Activated B cell treated with CpG ODN at 0.5 μM for 24 hours (primary cell): ENCODE data around the gene SNX30. TPM values are rescaled to one million over a fixed set of nuclear protein-coding genes. Genes with fewer than 3 reads are reported as not detected.

ENCODE experiments used
- ATAC-seq: fragments of 200-7000 bp; cut with Tn5 transposase; one replicate; pipeline ENCODE4 v1.10.0; 2021; ENCODE audit warnings: low read depth, mild to moderate bottlenecking, moderate library complexity
- CTCF ChIA-PET: fragments of 350-600 bp; sonication (Branson Sonifier 250); formaldehyde crosslinking; loops from one replicate; lab custom pipeline; 2021; ENCODE audit warnings: antibody characterized with exemption; lab: Charles Lee
- POLR2A ChIA-PET: fragments of 350-600 bp; sonication (Branson Sonifier 250); formaldehyde crosslinking; loops from one replicate; lab custom pipeline; 2021; ENCODE audit warnings: antibody characterized with exemption; lab: Charles Lee
- DNase-seq: peaks from one replicate; pipeline ENCODE4 v3.0.0; 2022
- H3K27ac Mint-ChIP-seq: one replicate; pipeline ENCODE4 v1.8.0; 2020; ENCODE audit warnings: mixed read lengths
- H3K27me3 Mint-ChIP-seq: one replicate; pipeline ENCODE4 v1.8.0; 2021; ENCODE audit warnings: mixed read lengths
- H3K36me3 Mint-ChIP-seq: one replicate; pipeline ENCODE4 v1.8.0; 2021; ENCODE audit warnings: low read depth, mixed read lengths
- H3K4me1 Mint-ChIP-seq: one replicate; pipeline ENCODE4 v1.8.0; 2021; ENCODE audit warnings: mixed read lengths
- H3K4me3 Mint-ChIP-seq: one replicate; pipeline ENCODE4 v1.8.0; 2020; ENCODE audit warnings: mild to moderate bottlenecking, mixed read lengths
- H3K9me3 Mint-ChIP-seq: one replicate; pipeline ENCODE4 v1.8.0; 2020; ENCODE audit warnings: mixed read lengths
- intact Hi-C: fragments of 100-400 bp; cut with micrococcal nuclease; formaldehyde crosslinking; loops from one replicate; pipeline ENCODE4 v1.15.1; 2024
- total RNA-seq: library from RNA; stranded (reverse); gene quantifications from 2 replicates; pipeline ENCODE4 v1.2.3, GENCODE V29; 2022
- TF ChIP-seq, protein P1 (sequence below): fragments of 200-600 bp; IDR thresholded peaks from one replicate; pipeline ENCODE4 v1.8.0; 2022; ENCODE audit warnings: antibody characterized with exemption, mild to moderate bottlenecking

SNX30 gene
- total RNA-seq, 1 donor from 2014 or later = 6.5 TPM

- ChIA-PET CTCF (no interaction called here), POLR2A (no interaction called here)
- DNase-seq (no peak), ATAC-seq (no peak)
- intact Hi-C loops = no loop called here
- Mint-ChIP-seq H3K36me3 (no peaks in the 10 kb centered on the region), H3K4me1 (peaks cover 13% of the 10 kb centered on the region), H3K27ac (no peak overlapping the region), H3K27me3 (no peaks in the 10 kb centered on the region), H3K4me3 (no peak overlapping the region), H3K9me3 (no peaks in the 10 kb centered on the region)
- TF ChIP-seq, protein P1, sequence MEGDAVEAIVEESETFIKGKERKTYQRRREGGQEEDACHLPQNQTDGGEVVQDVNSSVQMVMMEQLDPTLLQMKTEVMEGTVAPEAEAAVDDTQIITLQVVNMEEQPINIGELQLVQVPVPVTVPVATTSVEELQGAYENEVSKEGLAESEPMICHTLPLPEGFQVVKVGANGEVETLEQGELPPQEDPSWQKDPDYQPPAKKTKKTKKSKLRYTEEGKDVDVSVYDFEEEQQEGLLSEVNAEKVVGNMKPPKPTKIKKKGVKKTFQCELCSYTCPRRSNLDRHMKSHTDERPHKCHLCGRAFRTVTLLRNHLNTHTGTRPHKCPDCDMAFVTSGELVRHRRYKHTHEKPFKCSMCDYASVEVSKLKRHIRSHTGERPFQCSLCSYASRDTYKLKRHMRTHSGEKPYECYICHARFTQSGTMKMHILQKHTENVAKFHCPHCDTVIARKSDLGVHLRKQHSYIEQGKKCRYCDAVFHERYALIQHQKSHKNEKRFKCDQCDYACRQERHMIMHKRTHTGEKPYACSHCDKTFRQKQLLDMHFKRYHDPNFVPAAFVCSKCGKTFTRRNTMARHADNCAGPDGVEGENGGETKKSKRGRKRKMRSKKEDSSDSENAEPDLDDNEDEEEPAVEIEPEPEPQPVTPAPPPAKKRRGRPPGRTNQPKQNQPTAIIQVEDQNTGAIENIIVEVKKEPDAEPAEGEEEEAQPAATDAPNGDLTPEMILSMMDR = no peak
Measured at GRCh38 chr9:112795921-112796320, 45.4 kb downstream of the SNX30 start.

DNA sequence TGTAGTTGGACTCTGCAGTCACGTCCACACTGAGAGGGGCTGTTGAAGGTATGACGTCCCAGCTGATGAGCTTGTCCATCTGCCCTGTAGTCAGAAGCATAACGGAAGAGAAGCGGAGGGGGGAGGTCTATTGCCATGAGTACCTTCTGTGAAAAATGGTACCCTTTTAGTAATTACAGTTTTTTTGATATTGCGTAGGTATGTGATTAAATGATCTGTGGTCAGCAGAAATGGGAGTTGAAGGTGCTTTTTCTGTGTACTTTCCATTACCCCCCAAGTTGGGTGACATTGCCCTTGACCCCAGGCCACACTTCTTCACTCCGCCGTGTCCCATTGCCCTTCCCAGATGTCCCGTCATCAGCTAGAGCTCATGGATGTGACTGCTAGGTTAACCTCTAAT is 45.9 kb downstream of the SNX30 start:
- intact Hi-C loops = no loop called here
- Mint-ChIP-seq H3K27me3 (no peaks in the 10 kb centered on the region), H3K27ac (no peak overlapping the region), H3K4me3 (no peak overlapping the region), H3K9me3 (no peaks in the 10 kb centered on the region), H3K4me1 (peaks cover 13% of the 10 kb centered on the region), H3K36me3 (no peaks in the 10 kb centered on the region)
- CTCF ChIA-PET = interaction anchor here (0.6 kb wide), 1 partner anchor 686 kb away, joined by 3 read pairs; no protein-coding TSS in a partner anchor
- no peak for ATAC-seq
- DNase-seq = no peak
- TF ChIP-seq, protein P1 = no peak
- POLR2A ChIA-PET = no interaction called here

- intact Hi-C loops = loop anchor here (1.0 kb wide), 7 partner anchors 8 to 913 kb away; partner anchors contain the start of genes HSDL2, INIP and UGCG
- ChIA-PET POLR2A (interaction anchor here (0.6 to 1.7 kb wide), 5 partner anchors 17 to 736 kb away, joined by 3 to 4 read pairs (median 3); partner anchors contain the start of genes KIAA1958 and PTBP3), CTCF (interaction anchor here (2.0 kb wide), 1 partner anchor 10 kb away, joined by 10 read pairs; no protein-coding TSS in a partner anchor)
- Mint-ChIP-seq H3K27me3 (peaks cover 10% of the 10 kb centered on the region), H3K4me1 (peaks cover 23% of the 10 kb centered on the region), H3K36me3 (peaks cover 5% of the 10 kb centered on the region), H3K27ac (no peak overlapping the region), H3K9me3 (no peaks in the 10 kb centered on the region), H3K4me3 (no peak overlapping the region)
- ATAC-seq (peak; percentile 93), DNase-seq (no peak)
- TF ChIP-seq, protein P1 = no peak
Measured at GRCh38 chr9:112809351-112809848, 58.8 kb downstream of the SNX30 start.

GRCh38 chr9:112809906-112810305 is 59.3 kb downstream of the SNX30 start:
- H3K9me3 Mint-ChIP-seq = no peaks in the 10 kb centered on the region
- TF ChIP-seq, protein P1 = no peak
- H3K36me3 Mint-ChIP-seq = peaks cover 2% of the 10 kb centered on the region
- POLR2A ChIA-PET = interaction anchor here (0.7 to 1.7 kb wide), 3 partner anchors 16 to 324 kb away, joined by 3 to 4 read pairs (median 3); partner anchors contain the start of gene KIAA1958
- intact Hi-C loops = loop anchor here (1.0 kb wide), 7 partner anchors 7 to 914 kb away; partner anchors contain the start of genes HSDL2, INIP and UGCG
- ATAC-seq = no peak
- CTCF ChIA-PET = interaction anchor here (2.0 kb wide), 1 partner anchor 10 kb away, joined by 10 read pairs; no protein-coding TSS in a partner anchor
- DNase-seq = no peak
- H3K4me1 Mint-ChIP-seq = peaks cover 21% of the 10 kb centered on the region
- peaks cover 8% of the 10 kb centered on the region for H3K27me3 Mint-ChIP-seq
- H3K27ac Mint-ChIP-seq = no peak overlapping the region
- H3K4me3 Mint-ChIP-seq = no peak overlapping the region

DNA sequence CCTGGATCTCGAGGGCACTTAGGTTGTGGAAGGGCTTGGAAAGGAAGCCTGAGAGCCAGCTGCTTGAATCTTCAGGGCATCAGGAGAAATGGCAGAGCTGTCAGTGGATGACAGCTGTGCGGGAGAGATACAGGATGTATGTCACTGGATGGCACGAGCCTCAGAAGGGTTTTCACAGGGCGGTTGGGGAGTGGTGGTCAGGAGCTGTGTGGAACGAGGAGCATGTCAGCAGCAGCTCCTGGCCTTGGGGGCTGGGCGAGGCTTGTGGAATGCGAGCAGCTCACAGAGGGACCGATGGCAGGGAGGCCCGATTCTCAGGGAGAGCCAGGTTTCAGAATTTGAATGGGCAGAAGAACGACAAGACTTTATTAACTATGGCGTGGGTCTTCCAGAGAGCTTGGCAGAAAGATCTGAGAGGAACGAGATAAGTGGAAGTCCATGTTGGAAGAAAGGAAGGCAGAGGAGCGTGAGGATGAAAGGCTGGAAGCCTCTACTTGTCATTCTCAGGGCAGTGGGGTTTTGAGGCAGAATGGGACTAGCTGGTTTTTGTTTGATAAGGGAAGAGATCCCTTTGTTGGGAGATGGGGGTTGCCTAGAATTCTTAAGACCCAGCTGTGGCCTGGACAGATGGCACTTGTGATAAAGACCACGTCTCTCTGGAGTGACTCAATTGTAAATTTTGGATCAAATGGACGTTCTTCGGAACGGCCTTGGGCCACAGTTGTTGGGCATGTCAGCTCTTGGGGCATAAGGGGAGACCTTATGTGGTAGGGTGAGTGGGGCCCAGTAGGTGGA is 60.3 kb downstream of the SNX30 start:
- Mint-ChIP-seq H3K4me1 (peaks cover 19% of the 10 kb centered on the region), H3K36me3 (no peaks in the 10 kb centered on the region), H3K27me3 (peaks cover 5% of the 10 kb centered on the region), H3K9me3 (no peaks in the 10 kb centered on the region), H3K4me3 (no peak overlapping the region), H3K27ac (no peak overlapping the region)
- no peak for DNase-seq
- POLR2A ChIA-PET = interaction anchor here (0.6 kb wide), 1 partner anchor 1212 kb away, joined by 5 read pairs; the partner anchor contains the start of gene PTGR1
- intact Hi-C loops = no loop called here
- no peak for ATAC-seq
- CTCF ChIA-PET = interaction anchor here (1.6 kb wide), 1 partner anchor 9 kb away, joined by 9 read pairs; no protein-coding TSS in a partner anchor
- TF ChIP-seq, protein P1 = no peak
